GM19438 (cell line): ENCODE data around the gene DACH2.

ENCODE experiments used
- ATAC-seq: cut with Tn5 transposase; IDR thresholded peaks from one replicate; pipeline ENCODE4 v1.9.1; 2021; ENCODE audit warnings: low read depth; ENCODE audit not compliant: unreplicated experiment

The DACH2 gene

DNA sequence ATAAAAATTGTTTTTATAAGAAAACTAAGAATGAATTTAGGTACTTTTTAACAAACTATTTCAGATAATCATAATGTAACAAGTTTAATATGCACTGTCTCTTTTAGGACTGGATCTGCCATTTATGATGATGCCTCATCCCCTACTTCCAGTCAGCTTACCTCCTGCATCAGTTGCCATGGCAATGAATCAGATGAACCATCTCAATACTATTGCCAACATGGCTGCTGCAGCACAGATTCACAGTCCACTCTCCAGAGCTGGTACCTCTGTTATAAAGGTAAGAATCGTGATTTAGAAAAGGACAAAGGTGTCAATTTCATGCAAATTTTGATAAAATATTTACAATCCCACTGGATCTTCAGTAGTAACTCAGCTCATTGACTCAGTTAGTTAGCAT is 566.2 kb downstream of the DACH2 start:
- no peak for ATAC-seq

DNA sequence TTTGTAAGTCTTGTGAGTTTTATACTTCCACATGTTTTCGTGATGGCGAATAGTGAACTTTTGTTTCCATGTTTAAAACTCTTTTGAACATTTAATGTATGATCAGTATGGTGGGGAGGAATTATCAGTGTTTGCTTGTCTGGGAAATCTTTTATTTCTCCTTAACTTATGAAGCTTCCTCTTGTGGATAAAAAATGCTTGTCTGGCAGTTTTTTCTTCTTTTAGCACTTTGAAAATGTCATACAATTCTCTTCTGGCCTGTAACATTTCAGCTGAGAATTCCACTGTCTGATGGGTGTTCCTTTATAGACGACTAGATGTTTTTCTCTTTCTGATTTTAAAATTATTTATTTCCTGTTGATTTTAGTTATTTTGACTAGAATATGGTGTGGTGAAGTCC is 576.0 kb downstream of the DACH2 start:
- no peak for ATAC-seq

DNA sequence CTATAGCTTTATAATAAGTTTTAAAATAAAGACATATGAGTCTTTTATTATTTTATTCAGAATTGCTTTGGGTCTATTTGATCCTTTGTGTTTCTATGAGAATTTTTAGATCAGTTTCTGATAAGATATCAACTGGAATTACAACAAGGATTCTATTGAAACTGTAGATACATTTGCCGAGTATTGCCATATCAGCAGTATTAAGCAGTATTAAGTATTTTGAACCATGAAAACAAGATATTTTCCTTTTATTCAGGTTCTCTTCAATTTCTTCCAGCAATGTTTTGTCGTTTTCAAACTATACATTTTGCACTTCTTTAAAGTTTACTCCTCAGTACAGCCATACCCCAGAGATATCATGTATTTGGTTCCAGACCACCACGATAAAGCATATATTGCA is 598.8 kb downstream of the DACH2 start:
- ATAC-seq: no peak

DNA sequence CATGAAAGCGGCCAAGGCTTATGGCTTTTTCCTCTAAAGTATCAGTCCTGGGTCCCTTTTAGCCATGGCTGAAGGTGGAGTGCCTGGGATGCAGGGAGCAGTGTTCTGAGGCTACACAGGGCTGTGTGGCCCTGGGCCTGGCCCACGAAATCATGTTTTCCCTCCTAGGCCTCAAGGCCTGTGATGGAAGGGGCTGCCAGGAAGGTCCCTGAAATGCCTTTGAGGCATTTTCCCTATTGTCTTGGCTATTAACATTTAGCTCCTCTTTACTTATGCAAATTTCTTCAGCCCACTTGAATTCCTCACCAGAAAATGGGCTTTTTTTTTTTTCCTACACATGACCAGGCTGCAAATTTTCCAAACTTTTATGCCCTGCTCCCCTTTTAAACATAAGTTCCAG is 657.0 kb downstream of the DACH2 start:
- no peak for ATAC-seq

DNA sequence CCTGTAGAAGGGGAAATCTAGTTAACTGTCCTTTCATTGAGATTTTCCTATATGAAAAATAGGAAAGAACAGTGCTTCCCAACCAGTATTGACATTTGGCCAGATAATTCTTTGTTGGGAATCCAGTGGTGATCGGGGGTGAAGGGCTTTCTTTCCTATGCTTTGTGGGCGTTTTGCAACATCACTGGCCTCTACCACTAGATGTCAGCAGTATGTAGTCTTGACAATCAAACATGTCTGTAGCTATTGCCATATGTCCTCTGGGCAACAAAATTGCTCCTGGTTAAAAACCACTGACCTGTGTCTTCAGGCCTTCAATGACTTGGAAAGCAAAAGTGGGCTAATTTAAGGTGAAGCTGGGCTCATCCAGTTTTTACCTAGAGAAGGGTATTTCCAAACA is 658.5 kb downstream of the DACH2 start:
- ATAC-seq: no peak

DNA sequence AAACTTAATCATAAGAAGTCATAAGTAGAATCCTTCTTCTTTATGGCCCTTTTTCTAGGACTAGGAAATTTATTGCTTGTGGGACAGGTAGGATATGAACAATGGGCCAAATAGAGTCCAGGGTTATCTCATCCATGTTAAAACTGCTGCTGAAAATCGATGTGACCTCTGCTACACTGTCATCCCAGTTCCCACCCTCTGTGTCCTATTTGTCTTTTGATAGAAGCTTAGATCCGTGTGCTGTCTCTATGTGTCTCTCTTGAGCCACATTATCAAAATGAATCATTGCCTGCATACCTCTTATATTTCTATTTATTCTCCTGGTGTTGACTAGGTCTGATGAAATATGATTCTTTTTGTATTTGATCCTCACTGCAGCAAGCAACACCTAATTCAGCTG is 661.4 kb downstream of the DACH2 start:
- no peak for ATAC-seq

DNA sequence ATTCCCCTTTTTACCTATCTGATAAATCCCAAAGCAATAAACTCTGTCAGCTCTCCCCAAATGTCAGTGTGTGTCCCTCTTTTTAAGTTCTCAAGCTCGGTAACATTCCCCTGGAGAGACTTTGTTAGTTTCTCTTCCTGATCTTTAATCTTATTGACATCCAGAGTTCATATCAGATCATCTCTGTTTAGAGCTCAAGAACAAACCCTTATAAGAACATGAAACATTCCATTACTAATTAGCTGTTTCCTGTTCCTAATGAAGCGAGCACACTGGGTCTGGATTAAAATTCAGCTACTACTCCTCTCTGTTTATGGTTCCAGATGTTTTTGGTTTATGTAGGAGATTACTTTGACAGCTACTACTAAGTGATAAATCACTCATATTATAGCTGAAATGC is 681.5 kb downstream of the DACH2 start:
- no peak for ATAC-seq

DNA sequence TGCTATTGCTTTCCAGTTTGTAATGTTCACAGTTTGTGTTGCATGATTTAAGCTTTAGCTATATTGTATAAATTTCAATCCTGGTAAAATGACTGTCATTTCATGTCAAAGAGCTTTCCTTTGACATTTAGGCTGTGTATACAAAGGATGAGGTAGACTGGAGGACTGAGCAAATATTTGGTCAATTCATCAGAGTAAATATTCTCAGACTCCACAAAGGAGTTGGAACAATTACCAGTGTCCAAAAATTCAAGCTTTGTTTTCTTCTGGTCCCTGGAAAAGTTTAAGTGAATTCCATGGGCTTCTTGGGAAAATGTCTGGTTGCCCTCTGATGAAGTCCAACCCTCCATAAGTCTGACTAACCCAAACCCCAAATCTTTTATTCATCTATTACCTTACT is 682.4 kb downstream of the DACH2 start:
- no peak for ATAC-seq

DNA sequence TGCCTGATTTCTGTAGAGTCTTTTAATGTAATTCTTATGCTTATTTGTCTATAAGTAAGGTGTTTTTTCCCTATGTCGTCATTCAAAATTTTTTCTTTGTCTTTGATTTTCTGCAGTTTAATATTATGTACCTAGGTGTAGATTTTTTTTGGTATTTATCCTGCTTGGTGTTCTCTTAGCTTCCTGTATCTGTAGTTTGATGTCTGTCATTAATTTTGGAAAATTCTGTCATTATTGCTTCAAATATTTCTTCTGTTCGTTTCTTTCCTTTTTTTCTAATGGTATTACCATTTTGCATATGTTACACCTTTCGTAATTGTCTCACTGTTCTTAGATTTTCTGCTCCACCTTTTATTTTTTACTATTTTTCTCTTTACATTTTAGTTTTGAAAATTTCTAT is 696.9 kb downstream of the DACH2 start:
- no peak for ATAC-seq
